HEK293 (cell line): ENCODE measurements around the gene IST1.

ENCODE experiments used
- CTCF ChIA-PET: fragments of 350-600 bp; formaldehyde crosslinking; extraction: SDS; loops from one replicate; lab custom pipeline; 2021; ENCODE audit warnings: antibody characterized with exemption; lab: Yijun Ruan, JAX
- POLR2A ChIA-PET: fragments of 300-600 bp; formaldehyde crosslinking; extraction: SDS; loops from one replicate; lab custom pipeline; 2020; ENCODE audit warnings: antibody characterized with exemption, inconsistent platforms; lab: Yijun Ruan, JAX
- H3K27ac ChIP-seq: fragments of 200-500 bp; sonication (Bioruptor generic); 2 replicates; pipeline ENCODE4 v1.5.1; 2014; ENCODE audit warnings: low read depth, low read length, control low read depth, inconsistent platforms; ENCODE audit errors: extremely low read depth
- H3K36me3 ChIP-seq, 2 experiments: fragments of 200-500 bp in 1 of 2; sonication (Bioruptor generic) in 1 of 2; 1 replicate in 1 of 2; 2 replicates in 1 of 2; pipeline ENCODE4 v1.5.1; 2014 to 2017; ENCODE audit warnings: inconsistent platforms in 2 of 2, low read length in 2 of 2; ENCODE audit not compliant: control insufficient read depth in 2 of 2, insufficient read depth in 1 of 2
- H3K4me1 ChIP-seq: fragments of 200-500 bp; sonication (Bioruptor generic); 2 replicates; pipeline ENCODE4 v1.5.1; 2014; ENCODE audit warnings: mild to moderate bottlenecking, low read length, inconsistent platforms; ENCODE audit not compliant: control insufficient read depth, insufficient read depth
- H3K4me3 ChIP-seq: 2 replicates; pipeline ENCODE4 v1.5.1; 2011; ENCODE audit warnings: low read depth, mild to moderate bottlenecking, control low read depth, low read length, moderate library complexity
- H3K9me3 ChIP-seq: fragments of 200-500 bp; sonication (Bioruptor generic); 2 replicates; pipeline ENCODE4 v1.5.1; 2014; ENCODE audit warnings: low read depth, low read length, inconsistent platforms; ENCODE audit not compliant: control insufficient read depth, insufficient read depth
- CTCF ChIP-seq: fragments of 450-650 bp; formaldehyde crosslinking; IDR thresholded peaks from 2 replicates; pipeline ENCODE4 v1.5.1; 2016; ENCODE audit warnings: missing biosample characterization, missing genetic modification characterization
- KLF17 ChIP-seq: fragments of 450-650 bp; formaldehyde crosslinking; IDR thresholded peaks from 2 replicates; pipeline ENCODE4 v1.5.1; 2016; ENCODE audit warnings: missing biosample characterization, missing genetic modification characterization
- MEIS1 ChIP-seq: sonication (generic); formaldehyde crosslinking; IDR thresholded peaks from 2 replicates; pipeline ENCODE4 v1.8.1; 2022; ENCODE audit warnings: missing genetic modification reagents, mild to moderate bottlenecking, borderline replicate concordance
- PBX3 ChIP-seq: sonication (generic); formaldehyde crosslinking; IDR thresholded peaks from 2 replicates; pipeline ENCODE4 v1.8.1; 2022; ENCODE audit warnings: mild to moderate bottlenecking, moderate library complexity, missing genetic modification reagents
- PRDM6 ChIP-seq: fragments of 450-650 bp; formaldehyde crosslinking; IDR thresholded peaks from 2 replicates; pipeline ENCODE4 v1.5.1; 2017; ENCODE audit warnings: missing biosample characterization, missing genetic modification characterization
- SALL2 ChIP-seq: fragments of 450-650 bp; formaldehyde crosslinking; IDR thresholded peaks from 2 replicates; pipeline ENCODE4 v1.5.0; 2017; ENCODE audit warnings: missing biosample characterization, mild to moderate bottlenecking, missing genetic modification characterization, borderline replicate concordance
- SP7 ChIP-seq: fragments of 450-650 bp; formaldehyde crosslinking; IDR thresholded peaks from 2 replicates; pipeline ENCODE4 v1.5.1; 2016; ENCODE audit warnings: missing biosample characterization, missing genetic modification characterization
- ZBTB17 ChIP-seq: fragments of 450-650 bp; formaldehyde crosslinking; IDR thresholded peaks from 2 replicates; pipeline ENCODE4 v1.5.1; 2016; ENCODE audit warnings: missing biosample characterization, missing genetic modification characterization
- ZFP3 ChIP-seq: fragments of 450-650 bp; formaldehyde crosslinking; IDR thresholded peaks from 2 replicates; pipeline ENCODE4 v1.5.1; 2016; ENCODE audit warnings: low read depth, missing biosample characterization, missing genetic modification characterization
- ZNF155 ChIP-seq: fragments of 450-650 bp; formaldehyde crosslinking; IDR thresholded peaks from 2 replicates; pipeline ENCODE4 v1.5.1; 2016; ENCODE audit warnings: missing biosample characterization, missing genetic modification characterization
- ZNF184 ChIP-seq: fragments of 450-650 bp; IDR thresholded peaks from 2 replicates; pipeline ENCODE4 v1.5.1; 2018; ENCODE audit warnings: missing biosample characterization, mild to moderate bottlenecking, missing genetic modification characterization
- ZNF449 ChIP-seq: fragments of 450-650 bp; formaldehyde crosslinking; IDR thresholded peaks from 2 replicates; pipeline ENCODE4 v1.5.1; 2017; ENCODE audit warnings: missing biosample characterization, mild to moderate bottlenecking, missing genetic modification characterization, moderate library complexity
- ZNF513 ChIP-seq: fragments of 450-650 bp; IDR thresholded peaks from 2 replicates; pipeline ENCODE4 v1.5.1; 2018; ENCODE audit warnings: missing biosample characterization, missing genetic modification characterization
- ZNF521 ChIP-seq: fragments of 450-650 bp; formaldehyde crosslinking; IDR thresholded peaks from 2 replicates; pipeline ENCODE4 v1.5.1; 2017; ENCODE audit warnings: missing biosample characterization, mild to moderate bottlenecking, missing genetic modification characterization
- ZNF623 ChIP-seq: fragments of 450-650 bp; formaldehyde crosslinking; IDR thresholded peaks from 2 replicates; pipeline ENCODE4 v1.5.1; 2016; ENCODE audit warnings: missing biosample characterization, missing genetic modification characterization
- ZNF639 ChIP-seq: fragments of 450-650 bp; formaldehyde crosslinking; IDR thresholded peaks from 2 replicates; pipeline ENCODE4 v1.5.1; 2016; ENCODE audit warnings: missing biosample characterization, missing genetic modification characterization
- ZNF645 ChIP-seq: fragments of 450-650 bp; formaldehyde crosslinking; IDR thresholded peaks from 2 replicates; pipeline ENCODE4; 2016; ENCODE audit warnings: missing biosample characterization, missing genetic modification characterization
- ZNF785 ChIP-seq: fragments of 450-650 bp; formaldehyde crosslinking; IDR thresholded peaks from 2 replicates; pipeline ENCODE4 v1.5.1; 2016; ENCODE audit warnings: missing biosample characterization, missing genetic modification characterization
- ZNF843 ChIP-seq: fragments of 450-650 bp; formaldehyde crosslinking; IDR thresholded peaks from 2 replicates; pipeline ENCODE4 v1.5.1; 2016; ENCODE audit warnings: missing biosample characterization, missing genetic modification characterization
- ZSCAN16 ChIP-seq: fragments of 450-650 bp; formaldehyde crosslinking; IDR thresholded peaks from 2 replicates; pipeline ENCODE4 v1.5.1; 2016; ENCODE audit warnings: missing biosample characterization, missing genetic modification characterization
- ZSCAN30 ChIP-seq: fragments of 450-650 bp; IDR thresholded peaks from 2 replicates; pipeline ENCODE4 v1.5.1; 2018; ENCODE audit warnings: missing biosample characterization, mild to moderate bottlenecking, missing genetic modification characterization, moderate library complexity

IST1 gene

GRCh38 chr16:71894921-71895678, at the start of gene IST1:
TSS of gene IST1 (plus strand) at chr16:71895531. CDS start at chr16:71915641, 20,110 bp downstream.
- CTCF ChIA-PET = no interaction called here
- peak; percentile 23; the same call in 1 of the 2 replicates for TF ChIP-seq ZNF623
- peak; percentile 61 for TF ChIP-seq ZNF449 (tag by site-specific recombination)
- TF ChIP-seq MEIS1 (CRISPR knock-in tag) = no peak
- TF ChIP-seq ZNF843 (tag by site-specific recombination) = peak; percentile 84
- peak; percentile 72; the same call in 1 of the 2 replicates for TF ChIP-seq ZNF785 (tag by site-specific recombination)
- peak; percentile 93 for TF ChIP-seq SP7 (tag by site-specific recombination)
- peak; percentile 94 for TF ChIP-seq KLF17 (tag by site-specific recombination)
- TF ChIP-seq CTCF (tag by site-specific recombination) = no peak; the same call in 1 of the 2 replicates
- TF ChIP-seq ZSCAN30 = peak; percentile 62
- TF ChIP-seq PRDM6 (tag by site-specific recombination) = no peak
- no peak for TF ChIP-seq ZSCAN16 (tag by site-specific recombination)
- no peak for TF ChIP-seq ZNF645 (tag by site-specific recombination)
- peak; percentile 53; the same call in 1 of the 2 replicates for TF ChIP-seq PBX3 (CRISPR knock-in tag)
- TF ChIP-seq ZBTB17 (tag by site-specific recombination) = peak; percentile 84
- TF ChIP-seq ZNF184 = no peak
- no peak for TF ChIP-seq ZNF521
- TF ChIP-seq ZFP3 (tag by site-specific recombination) = no peak
- TF ChIP-seq ZNF639 = peak; percentile 88
- TF ChIP-seq ZNF513 (tag by site-specific recombination) = no peak; the same call in 1 of the 2 replicates
- no peak for TF ChIP-seq SALL2 (tag by site-specific recombination)
- TF ChIP-seq ZNF155 = no peak

More at GRCh38 chr16:71894921-71895678, at the start of gene IST1:
- Histone ChIP-seq H3K36me3 (peaks cover 5 to 7% of the 10 kb centered on the region in 2 experiments; a peak in 2 of 3 replicates), H3K4me3 (peak within 1 kb of the TSS; percentile 55), H3K27ac (peak within 1 kb of the TSS; percentile 83), H3K9me3 (no peaks in the 10 kb centered on the region), H3K4me1 (0 out of 2 replicates have a peak, but pooled peaks cover 2% of the 10 kb centered on the region)
- POLR2A ChIA-PET = interaction anchor here (1.0 to 6.0 kb wide), 6 partner anchors 9 to 86 kb away, joined by 4 to 51 read pairs (median 6); partner anchors contain the start of genes AP1G1 and ZNF821
